Measurements from ENCODE around the gene MEF2A.

MEF2A gene

DNA sequence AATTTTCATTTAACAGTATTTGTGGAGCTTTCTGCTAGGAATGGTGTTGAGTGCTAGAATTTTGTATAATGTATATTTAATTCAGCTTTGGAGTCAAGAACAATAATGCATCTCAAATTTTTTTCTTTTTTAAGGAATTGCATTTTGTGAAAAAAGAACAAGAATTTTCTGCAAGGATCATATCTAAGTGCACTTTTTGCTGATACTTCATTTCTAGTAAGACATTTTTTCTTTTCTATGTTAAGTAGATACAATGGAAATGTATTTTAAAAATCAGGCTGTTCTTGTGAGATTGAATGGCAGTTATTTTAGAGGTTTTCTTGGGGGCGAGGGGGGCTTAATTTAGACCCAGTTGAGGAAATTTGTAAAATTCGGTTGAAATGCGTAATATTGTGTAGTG, 32.5 kb downstream of the MEF2A start:
- TF ChIP-seq, protein P1, sequence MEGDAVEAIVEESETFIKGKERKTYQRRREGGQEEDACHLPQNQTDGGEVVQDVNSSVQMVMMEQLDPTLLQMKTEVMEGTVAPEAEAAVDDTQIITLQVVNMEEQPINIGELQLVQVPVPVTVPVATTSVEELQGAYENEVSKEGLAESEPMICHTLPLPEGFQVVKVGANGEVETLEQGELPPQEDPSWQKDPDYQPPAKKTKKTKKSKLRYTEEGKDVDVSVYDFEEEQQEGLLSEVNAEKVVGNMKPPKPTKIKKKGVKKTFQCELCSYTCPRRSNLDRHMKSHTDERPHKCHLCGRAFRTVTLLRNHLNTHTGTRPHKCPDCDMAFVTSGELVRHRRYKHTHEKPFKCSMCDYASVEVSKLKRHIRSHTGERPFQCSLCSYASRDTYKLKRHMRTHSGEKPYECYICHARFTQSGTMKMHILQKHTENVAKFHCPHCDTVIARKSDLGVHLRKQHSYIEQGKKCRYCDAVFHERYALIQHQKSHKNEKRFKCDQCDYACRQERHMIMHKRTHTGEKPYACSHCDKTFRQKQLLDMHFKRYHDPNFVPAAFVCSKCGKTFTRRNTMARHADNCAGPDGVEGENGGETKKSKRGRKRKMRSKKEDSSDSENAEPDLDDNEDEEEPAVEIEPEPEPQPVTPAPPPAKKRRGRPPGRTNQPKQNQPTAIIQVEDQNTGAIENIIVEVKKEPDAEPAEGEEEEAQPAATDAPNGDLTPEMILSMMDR (IDR thresholded peaks at IDR 0.05; ENCODE audit: control insufficient read depth, insufficient read depth, low read depth, low read length, missing control alignments) = no peak
- H3K4me3 ChIP-seq (ENCODE audit: control insufficient read depth, low read depth, low read length) = no peak overlapping the region
- no peak for DNase-seq (ENCODE audit: low read depth)

- TF ChIP-seq, protein P1 (IDR thresholded peaks at IDR 0.05; ENCODE audit: control insufficient read depth, insufficient read depth, low read depth, low read length, missing control alignments) = no peak
- no peak overlapping the region for H3K4me3 ChIP-seq (ENCODE audit: control insufficient read depth, low read depth, low read length)
- DNase-seq (ENCODE audit: low read depth) = no peak
Measured at GRCh38 chr15:99603828-99604227, 38.0 kb downstream of the MEF2A start.

DNA sequence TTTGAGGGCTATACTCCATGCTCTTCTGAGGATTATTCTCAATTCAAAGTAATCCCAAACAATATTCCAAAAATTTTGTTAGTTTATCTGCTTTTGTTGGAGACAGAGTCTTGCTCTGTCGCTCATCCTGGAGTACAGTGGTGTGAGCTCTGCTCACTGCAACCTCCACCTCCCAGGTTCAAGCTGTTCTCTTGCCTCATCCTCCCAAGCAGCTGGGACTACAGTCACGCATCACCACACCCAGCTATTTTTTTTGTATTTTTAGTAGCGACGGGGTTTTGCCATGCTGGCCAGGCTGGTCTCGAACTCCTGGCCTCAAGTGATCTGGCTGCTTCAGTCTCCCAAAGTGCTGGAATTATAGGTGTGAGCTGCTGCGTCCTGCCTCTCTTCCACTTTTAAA, 39.1 kb downstream of the MEF2A start:
- H3K4me3 ChIP-seq (ENCODE audit: control insufficient read depth, low read depth, low read length) = no peak overlapping the region
- TF ChIP-seq, protein P1 (IDR thresholded peaks at IDR 0.05; ENCODE audit: control insufficient read depth, insufficient read depth, low read depth, low read length, missing control alignments) = no peak
- DNase-seq (ENCODE audit: low read depth) = no peak

- TF ChIP-seq, protein P1 (IDR thresholded peaks at IDR 0.05; ENCODE audit: control insufficient read depth, insufficient read depth, low read depth, low read length, missing control alignments) = no peak
- no peak overlapping the region for H3K4me3 ChIP-seq (ENCODE audit: control insufficient read depth, low read depth, low read length)
- no peak for DNase-seq (ENCODE audit: low read depth)
Measured at GRCh38 chr15:99605490-99605931, 39.7 kb downstream of the MEF2A start.

DNA sequence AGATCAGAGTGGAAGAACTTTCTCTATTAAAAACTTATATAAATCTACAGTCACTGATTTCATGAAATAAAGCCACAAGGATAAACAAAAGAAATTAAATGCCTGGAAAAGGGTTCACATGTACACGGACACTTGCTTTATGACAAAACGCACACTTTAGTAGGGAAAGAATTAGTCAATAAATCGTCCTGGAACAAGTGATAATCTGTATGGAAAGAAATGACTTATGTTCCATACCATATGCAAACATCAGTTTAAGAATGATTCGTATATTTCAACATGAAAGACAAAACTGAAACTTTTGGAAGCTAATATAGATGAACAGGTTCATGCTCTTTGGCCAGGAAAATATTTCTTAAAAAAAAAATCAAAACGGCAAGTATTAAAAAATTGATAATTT, 40.2 kb downstream of the MEF2A start:
- DNase-seq (ENCODE audit: low read depth) = no peak
- TF ChIP-seq, protein P1 (IDR thresholded peaks at IDR 0.05; ENCODE audit: control insufficient read depth, insufficient read depth, low read depth, low read length, missing control alignments) = no peak
- no peak overlapping the region for H3K4me3 ChIP-seq (ENCODE audit: control insufficient read depth, low read depth, low read length)

DNA sequence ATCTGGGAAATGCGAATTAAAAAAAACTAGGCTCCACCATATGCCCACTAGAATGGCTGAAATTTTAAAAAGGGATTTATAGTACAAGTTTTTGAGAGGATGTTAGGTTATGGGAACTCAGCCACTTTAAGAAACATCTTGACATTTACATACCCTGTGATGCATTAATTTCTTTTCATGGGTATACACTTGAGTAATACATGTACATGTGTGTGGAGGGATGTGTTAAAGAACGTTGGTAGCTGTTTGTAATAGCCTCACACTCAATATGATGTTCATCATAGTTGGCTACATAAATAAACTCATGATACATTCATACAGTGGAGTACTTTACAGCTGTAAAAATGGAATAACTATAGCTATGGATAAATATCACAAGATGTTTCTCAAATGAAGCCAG, 40.9 kb downstream of the MEF2A start:
- TF ChIP-seq, protein P1 (IDR thresholded peaks at IDR 0.05; ENCODE audit: control insufficient read depth, insufficient read depth, low read depth, low read length, missing control alignments) = no peak
- no peak overlapping the region for H3K4me3 ChIP-seq (ENCODE audit: control insufficient read depth, low read depth, low read length)
- DNase-seq (ENCODE audit: low read depth) = no peak

- TF ChIP-seq, protein P1 (IDR thresholded peaks at IDR 0.05; ENCODE audit: control insufficient read depth, insufficient read depth, low read depth, low read length, missing control alignments) = no peak
Measured at GRCh38 chr15:99613481-99613880, 47.7 kb downstream of the MEF2A start.

More at GRCh38 chr15:99613481-99613880, 47.7 kb downstream of the MEF2A start:
- no peak for DNase-seq (ENCODE audit: low read depth)
- H3K4me3 ChIP-seq (ENCODE audit: control insufficient read depth, low read depth, low read length) = no peak overlapping the region

Data from AG09309 (cell line).